Measurements from ENCODE around the gene SH3BP2. TPM values are rescaled to one million over a fixed set of nuclear protein-coding genes. Genes with fewer than 3 reads are reported as not detected.

The SH3BP2 gene
- total RNA-seq, 1 donor: 30.8 TPM

DNA sequence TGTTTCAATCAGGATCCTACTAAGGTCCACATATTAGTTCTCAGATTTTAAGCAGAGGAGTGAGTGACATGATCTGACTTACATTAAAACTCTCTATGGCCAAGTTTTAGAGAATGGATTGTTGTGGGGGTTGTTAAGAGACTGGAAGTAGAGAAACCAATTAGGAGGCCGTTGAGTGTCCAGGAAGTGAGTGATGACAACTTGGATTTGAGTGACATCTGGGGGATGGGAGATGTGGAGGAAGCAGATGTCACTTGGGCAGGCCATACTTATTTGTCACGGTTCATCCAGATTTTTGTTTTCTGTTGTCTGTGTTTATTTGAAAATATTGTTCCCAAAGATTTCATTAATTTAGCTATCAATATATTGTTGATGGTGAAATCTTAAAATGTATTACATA, 79.0 kb downstream of the SH3BP2 start:
- TF ChIP-seq CTCF (IDR thresholded peaks at IDR 0.05; ENCODE audit: insufficient read depth, low read length): no peak
- DNase-seq (ENCODE audit: low read depth): no peak
- no peak overlapping the region for H3K4me3 ChIP-seq (ENCODE audit: low read depth, low read length)

DNA sequence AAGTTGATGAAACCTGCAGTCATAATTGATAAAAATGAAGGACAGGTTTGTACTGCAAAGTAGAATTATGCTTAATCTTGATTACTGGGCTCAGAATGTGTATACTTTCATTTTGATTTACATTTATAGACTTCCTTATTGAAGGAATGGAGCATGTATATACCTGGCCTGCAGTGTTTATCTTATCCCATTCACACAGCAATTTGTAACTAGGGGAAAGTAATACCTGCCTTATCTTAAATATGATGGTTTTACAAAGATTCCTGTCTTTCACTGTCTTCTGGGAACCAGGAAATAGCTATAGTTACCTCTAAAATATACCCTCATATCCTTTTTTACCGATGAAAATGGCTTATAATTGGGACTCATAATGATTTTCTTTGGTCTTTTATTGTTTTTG, 80.4 kb downstream of the SH3BP2 start:
- H3K4me3 ChIP-seq (ENCODE audit: low read depth, low read length): no peak overlapping the region
- TF ChIP-seq CTCF (IDR thresholded peaks at IDR 0.05; ENCODE audit: insufficient read depth, low read length): no peak
- DNase-seq (ENCODE audit: low read depth): no peak

GRCh38 chr4:2874861-2875260, 82.0 kb downstream of the SH3BP2 start:
- DNase-seq (ENCODE audit: low read depth): no peak
- no peak for TF ChIP-seq CTCF (IDR thresholded peaks at IDR 0.05; ENCODE audit: insufficient read depth, low read length)
- H3K4me3 ChIP-seq (ENCODE audit: low read depth, low read length): no peak overlapping the region

- no peak for DNase-seq (ENCODE audit: low read depth)
- no peak overlapping the region for H3K4me3 ChIP-seq (ENCODE audit: low read depth, low read length)
- no peak for TF ChIP-seq CTCF (IDR thresholded peaks at IDR 0.05; ENCODE audit: insufficient read depth, low read length)
These were observed 82.7 kb downstream of the SH3BP2 start for GRCh38 chr4:2875556-2875955.

DNA sequence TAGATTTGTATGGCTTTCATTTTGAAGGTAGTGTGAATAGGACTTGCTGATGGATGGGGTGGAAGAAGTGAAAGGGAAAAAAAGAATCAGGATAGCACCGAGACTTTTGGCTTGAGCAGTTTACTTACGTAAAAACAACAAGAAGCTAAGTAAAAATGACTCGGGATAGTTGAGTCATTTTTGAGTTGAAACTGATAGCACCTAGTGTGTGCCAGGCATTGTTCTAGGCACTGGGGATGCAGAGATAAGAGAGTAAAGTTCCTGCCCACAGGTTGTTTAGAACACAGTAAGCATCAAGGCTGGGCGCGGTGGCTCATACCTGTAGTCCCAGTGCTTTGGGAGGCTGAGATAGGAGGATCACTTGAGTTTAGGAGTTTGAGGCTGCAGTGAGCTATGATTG, 85.5 kb downstream of the SH3BP2 start:
- TF ChIP-seq CTCF (IDR thresholded peaks at IDR 0.05; ENCODE audit: insufficient read depth, low read length): no peak
- DNase-seq (ENCODE audit: low read depth): peak; percentile 70
- no peak overlapping the region for H3K4me3 ChIP-seq (ENCODE audit: low read depth, low read length)

DNA sequence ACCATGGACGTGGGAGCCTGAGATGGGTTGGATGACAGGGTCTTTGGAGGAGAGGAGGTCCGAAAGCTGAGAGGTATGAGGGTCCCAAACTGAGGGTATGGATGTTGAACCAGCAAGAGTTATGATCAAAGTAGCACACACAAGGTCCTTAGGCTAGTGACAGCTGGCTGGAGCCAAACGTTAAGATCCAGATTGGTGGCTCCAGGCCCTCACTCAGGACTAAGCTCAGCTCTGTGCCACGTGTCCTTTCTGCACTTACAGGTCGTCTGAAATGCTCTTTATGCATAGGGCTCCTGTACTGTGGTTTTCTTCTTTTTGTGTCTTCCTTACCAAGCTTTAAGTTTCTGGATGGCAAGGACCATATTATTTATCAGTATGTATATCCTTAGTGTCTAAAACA, 86.1 kb downstream of the SH3BP2 start:
- no peak for DNase-seq (ENCODE audit: low read depth)

More for the DNA sequence above, 86.1 kb downstream of the SH3BP2 start:
- TF ChIP-seq CTCF (IDR thresholded peaks at IDR 0.05; ENCODE audit: insufficient read depth, low read length): no peak
- H3K4me3 ChIP-seq (ENCODE audit: low read depth, low read length): no peak overlapping the region
